NCI-H2227 (cell line): ENCODE measurements around the gene PSMB1.

ENCODE experiments used
- DNase-seq: peaks from one replicate; lab custom pipeline; 2025; ENCODE audit not compliant: unreplicated experiment; lab: John Stamatoyannopoulos, UW

The PSMB1 gene

GRCh38 chr6:170552765-170553533 is at the start of gene PSMB1:
PSMB1 (minus strand) TSS chr6:170553307; CDS start chr6:170553242, 65 bp downstream.
- peak; percentile 91 for DNase-seq

- DNase-seq, result no peak
These were observed 44.2 kb upstream of the PSMB1 start for GRCh38 chr6:170597278-170597677.

- DNase-seq, result no peak
These were observed 43.3 kb upstream of the PSMB1 start for GRCh38 chr6:170596426-170596825.

GRCh38 chr6:170590725-170591124 is 37.6 kb upstream of the PSMB1 start:
- no peak for DNase-seq

- no peak for DNase-seq
These were observed 31.9 kb upstream of the PSMB1 start for GRCh38 chr6:170584954-170585498.

GRCh38 chr6:170584181-170584953 is 31.3 kb upstream of the PSMB1 start, which contains the start of gene PDCD2:
PDCD2 (minus strand) TSS chr6:170584637; CDS start chr6:170584581, 56 bp downstream.
- DNase-seq, result peak; percentile 93

GRCh38 chr6:170583756-170584180 is 30.7 kb upstream of the PSMB1 start:
- no peak for DNase-seq

GRCh38 chr6:170578909-170579308 is 25.8 kb upstream of the PSMB1 start:
- DNase-seq, result no peak

GRCh38 chr6:170575250-170575649 is 22.1 kb upstream of the PSMB1 start:
- DNase-seq, result no peak

GRCh38 chr6:170572704-170573466 is 19.8 kb upstream of the PSMB1 start:
- DNase-seq, result no peak

- DNase-seq, result no peak
These were observed 11.9 kb upstream of the PSMB1 start for GRCh38 chr6:170564936-170565530.

- DNase-seq, result no peak
These were observed 8.4 kb upstream of the PSMB1 start for GRCh38 chr6:170561555-170561954.

GRCh38 chr6:170555305-170555704 is 2.2 kb upstream of the PSMB1 start:
- no peak for DNase-seq

- no peak for DNase-seq
These were observed 1.7 kb upstream of the PSMB1 start for GRCh38 chr6:170554796-170555137.

GRCh38 chr6:170554013-170554795 is 1.1 kb upstream of the PSMB1 start, which contains the start of gene TBP:
TBP (plus strand) TSS chr6:170554369; CDS start chr6:170557030, 2,661 bp downstream.
- DNase-seq, result peak; percentile 96

- DNase-seq, result no peak
These were observed 466 bp upstream of the PSMB1 start for GRCh38 chr6:170553534-170554012.

- no peak for DNase-seq
These were observed 7.7 kb downstream of the PSMB1 start for GRCh38 chr6:170545405-170545804.

- DNase-seq, result no peak
These were observed 10.9 kb downstream of the PSMB1 start for GRCh38 chr6:170542031-170542719.

GRCh38 chr6:170537329-170537728 is 15.8 kb downstream of the PSMB1 start:
- DNase-seq, result no peak
